Testis (tissue), 2 donors: ENCODE measurements around the gene CHD1.

Experiments used
- CTCF ChIP-seq, 3 experiments: fragments of 450-650 bp in 2 of 3; fragments of 200-600 bp in 1 of 3; sonication (generic) in 1 of 3; IDR thresholded peaks; one replicate each; pipeline ENCODE4 v1.5.1; 2016 to 2019; ENCODE audit warnings: antibody characterized with exemption in 3 of 3, mild to moderate bottlenecking in 2 of 3, moderate library complexity in 1 of 3
- POLR2A ChIP-seq: fragments of 450-650 bp; IDR thresholded peaks from one replicate; pipeline ENCODE4 v1.6.1; 2017; ENCODE audit warnings: antibody characterized with exemption, mild to moderate bottlenecking, moderate library complexity

GRCh38 chr5:98843481-98843880, 85.3 kb downstream of the CHD1 start:
- TF ChIP-seq CTCF (IDR thresholded peaks at IDR 0.05) (no peak), POLR2A (no peak)
